UCSD-AML1 (cell line): ENCODE measurements around the gene PDE12.
"Not testable (repeated sequence)": the region's sequence is repeated elsewhere in the genome, so short reads cannot be mapped to it uniquely, and the experiment has no call there.

Experiments used
- DNase-seq: peaks from one replicate; lab custom pipeline; 2025; ENCODE audit not compliant: unreplicated experiment; lab: John Stamatoyannopoulos, UW

Gene PDE12

GRCh38 chr3:57586778-57587177 is 30.7 kb downstream of the PDE12 start:
- no peak for DNase-seq

GRCh38 chr3:57587905-57588304 is 31.8 kb downstream of the PDE12 start:
- no peak for DNase-seq

- no peak for DNase-seq
Measured at GRCh38 chr3:57592306-57592705, 36.2 kb downstream of the PDE12 start.

GRCh38 chr3:57594144-57594543 is 38.1 kb downstream of the PDE12 start:
- DNase-seq: no peak

- DNase-seq: no peak
Measured at GRCh38 chr3:57594576-57594975, 38.5 kb downstream of the PDE12 start.

- peak; percentile 83 for DNase-seq
Measured at GRCh38 chr3:57596495-57597126, 40.5 kb downstream of the PDE12 start.

- DNase-seq: peak; percentile 100
Measured at GRCh38 chr3:57597127-57597923, 41.3 kb downstream of the PDE12 start, which contains the start of gene ARF4. ARF4 (minus strand) TSS chr3:57597344; CDS start chr3:57597140, 204 bp downstream.

GRCh38 chr3:57598765-57599360 is 42.8 kb downstream of the PDE12 start:
- no peak for DNase-seq

- DNase-seq: no peak
Measured at GRCh38 chr3:57600195-57600594, 44.1 kb downstream of the PDE12 start.

GRCh38 chr3:57604971-57605370 is 48.9 kb downstream of the PDE12 start:
- no peak for DNase-seq

GRCh38 chr3:57605683-57606082 is 49.6 kb downstream of the PDE12 start:
- DNase-seq: no peak

- DNase-seq: not testable (repeated sequence)
Measured at GRCh38 chr3:57611870-57612269, 55.8 kb downstream of the PDE12 start.

- DNase-seq: no peak
Measured at GRCh38 chr3:57616233-57616632, 60.2 kb downstream of the PDE12 start.
